Measurements from ENCODE around the gene INPP4B.

Gene INPP4B

GRCh38 chr4:142846108-142846728 lies at the start of gene INPP4B:
Gene INPP4B, minus strand, starts transcription at chr4:142846301.
- DNase-seq, result peak; percentile 39 to 49

DNA sequence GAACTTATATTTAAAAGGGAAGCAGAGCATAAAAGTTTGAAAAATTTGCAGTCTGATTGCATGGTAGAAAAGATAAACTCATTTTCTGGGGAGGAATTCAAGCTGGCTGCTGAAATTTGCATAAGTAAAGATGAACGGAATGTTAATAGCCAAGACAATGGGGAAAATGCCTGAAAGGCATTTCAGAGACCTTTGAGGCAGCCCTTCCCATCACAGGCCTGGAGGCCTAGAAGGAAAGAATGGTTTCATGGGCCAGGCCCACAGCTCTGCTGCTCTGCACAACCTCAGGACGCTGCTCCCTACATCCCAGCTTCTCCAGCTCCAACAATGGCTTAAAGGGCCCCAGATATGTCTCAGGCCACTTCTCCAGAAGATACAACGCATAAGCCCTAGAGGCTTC lies 46.9 kb upstream of the INPP4B start:
- no peak for DNase-seq

DNA sequence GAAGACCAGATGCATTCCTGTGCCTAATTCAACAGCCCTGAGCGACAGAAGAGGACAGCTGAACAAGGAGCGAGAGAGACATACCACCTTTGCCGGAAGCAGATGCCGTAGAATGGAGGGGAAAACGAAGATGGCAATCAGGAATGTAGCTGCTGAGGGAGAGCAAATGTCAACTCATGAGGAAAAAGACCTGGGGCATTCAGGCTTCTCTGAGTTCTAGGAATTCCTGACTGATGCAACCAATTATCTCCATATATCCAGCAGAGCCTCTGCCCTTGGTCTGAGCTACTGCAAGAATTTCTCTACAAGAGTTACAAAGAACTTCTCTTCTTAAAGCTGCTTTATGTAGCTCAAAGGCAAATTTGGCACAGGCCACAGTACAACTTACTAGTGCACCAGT lies 40.5 kb upstream of the INPP4B start:
- DNase-seq, result no peak

GRCh38 chr4:142883040-142883832 lies 37.1 kb upstream of the INPP4B start:
- no peak for DNase-seq

DNA sequence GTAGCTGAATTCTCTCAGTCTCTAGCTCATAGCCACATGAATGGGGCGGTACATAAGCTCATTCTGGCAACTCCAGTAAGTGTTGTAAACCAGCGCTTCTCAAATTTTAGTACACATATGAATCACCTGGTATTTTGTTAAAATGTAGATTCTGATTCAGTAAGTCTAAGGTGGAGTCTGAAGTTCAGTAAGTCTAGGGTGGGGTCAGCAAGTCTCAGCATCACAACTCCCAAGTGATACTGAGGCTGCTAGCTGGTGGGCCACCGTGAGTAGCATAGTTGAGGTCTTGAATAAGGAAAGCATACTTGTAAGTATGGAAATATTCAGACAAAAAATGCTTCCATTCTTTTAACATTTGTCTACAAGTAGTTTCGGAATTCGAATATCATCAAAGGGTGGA lies 36.1 kb upstream of the INPP4B start:
- DNase-seq, result no peak

GRCh38 chr4:142881331-142881730 lies 35.2 kb upstream of the INPP4B start:
- no peak for DNase-seq

- no peak for DNase-seq
Observed at GRCh38 chr4:142875117-142875516, 29.0 kb upstream of the INPP4B start.

DNA sequence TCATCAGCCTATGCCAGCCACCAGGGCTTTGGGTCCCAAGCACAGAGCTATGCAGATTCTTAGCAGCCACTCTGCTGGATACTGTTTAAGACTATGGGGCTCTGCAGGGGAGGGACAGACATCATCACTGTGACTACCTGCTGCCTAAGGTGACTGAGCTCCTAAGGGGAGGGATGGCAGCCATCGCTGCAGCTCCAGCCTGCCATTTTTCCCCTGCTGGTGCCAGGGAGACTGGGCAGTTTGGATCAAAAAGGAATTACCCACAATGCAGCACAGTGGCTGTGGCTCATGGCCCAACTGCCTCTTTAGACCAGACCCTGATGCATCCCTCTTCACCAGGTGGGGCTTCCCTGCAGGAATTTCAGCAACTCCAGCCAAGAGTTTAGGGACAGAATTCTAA lies 28.6 kb upstream of the INPP4B start:
- no peak for DNase-seq

DNA sequence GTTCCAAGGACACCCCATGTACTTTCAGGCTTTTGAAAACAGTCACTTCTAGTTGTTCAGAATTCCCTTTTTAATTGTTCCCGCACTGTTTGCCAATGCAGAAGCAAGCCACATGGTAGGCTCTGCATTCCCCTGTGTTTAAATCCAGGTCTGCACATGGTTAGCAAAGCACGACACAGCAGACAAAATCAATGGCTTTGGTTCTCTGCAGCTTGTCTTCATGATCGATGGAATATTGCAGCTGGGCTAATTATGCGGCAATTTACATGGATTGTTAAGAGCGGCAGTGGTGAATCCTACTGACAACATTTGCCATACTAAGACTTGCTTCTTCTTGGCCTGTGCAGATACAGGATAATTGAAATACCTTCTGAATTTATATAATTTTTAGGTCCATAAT lies 20.6 kb upstream of the INPP4B start:
- DNase-seq, result no peak

DNA sequence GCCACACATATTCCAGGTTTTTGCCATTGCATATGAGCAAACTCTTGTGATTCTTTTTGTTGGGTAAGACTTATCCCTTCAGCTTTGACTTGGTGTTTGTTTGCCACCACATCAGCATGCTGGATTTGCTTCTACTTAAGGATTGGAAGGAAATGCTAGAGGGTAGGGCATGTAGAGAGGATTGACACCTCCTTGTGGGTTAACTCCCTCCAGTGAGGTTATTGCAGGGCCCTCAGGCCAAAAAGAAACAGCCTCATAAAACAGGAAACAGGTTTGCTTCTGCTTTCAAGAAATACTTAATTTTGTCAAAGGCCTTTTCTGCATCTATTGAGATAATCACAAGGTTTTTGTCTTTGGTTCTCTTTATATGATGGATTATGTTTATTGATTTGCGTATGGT lies 15.2 kb upstream of the INPP4B start:
- DNase-seq, result no peak

DNA sequence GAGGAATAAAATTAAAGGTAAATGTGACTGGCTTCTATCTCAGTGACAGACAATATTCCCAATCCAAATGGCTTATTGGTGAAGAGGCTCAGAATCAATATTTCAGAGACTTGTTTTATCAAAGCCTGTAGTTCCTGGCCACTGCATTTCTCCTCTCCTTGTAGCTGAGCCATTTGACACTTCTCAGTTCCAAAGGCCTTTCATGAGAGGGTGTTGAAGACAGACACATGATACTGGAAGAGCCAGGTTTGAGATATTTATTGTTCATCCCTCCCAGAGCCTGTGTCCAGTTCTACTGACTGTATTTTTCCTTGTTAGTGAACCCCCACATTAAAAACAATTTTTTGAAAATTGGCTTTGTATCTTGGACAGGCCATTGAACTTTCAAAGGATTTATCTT lies 12.9 kb upstream of the INPP4B start:
- no peak for DNase-seq

- DNase-seq, result no peak
Observed at GRCh38 chr4:142858446-142858845, 12.3 kb upstream of the INPP4B start.

GRCh38 chr4:142856576-142856975 lies 10.5 kb upstream of the INPP4B start:
- DNase-seq, result no peak

DNA sequence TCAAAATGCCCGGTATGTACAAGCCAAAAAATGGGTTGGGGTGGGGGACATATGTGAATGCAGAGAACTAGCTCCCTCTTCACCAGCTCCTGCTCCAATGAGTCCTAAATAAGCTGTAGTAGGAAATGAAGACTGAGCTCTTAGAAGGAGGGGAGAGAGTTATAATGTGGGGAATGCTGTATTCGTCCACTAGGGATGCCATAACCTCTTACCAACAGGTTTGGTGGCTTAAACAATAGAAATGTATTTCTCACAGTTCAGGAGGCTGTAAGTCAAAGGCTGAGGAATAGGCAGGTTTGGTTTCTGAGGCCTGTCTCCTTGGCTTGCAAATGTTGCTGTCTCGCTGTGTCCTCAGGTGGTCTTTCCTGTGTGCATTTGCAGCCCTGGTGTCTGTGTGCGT lies 4.4 kb upstream of the INPP4B start:
- DNase-seq, result no peak

DNA sequence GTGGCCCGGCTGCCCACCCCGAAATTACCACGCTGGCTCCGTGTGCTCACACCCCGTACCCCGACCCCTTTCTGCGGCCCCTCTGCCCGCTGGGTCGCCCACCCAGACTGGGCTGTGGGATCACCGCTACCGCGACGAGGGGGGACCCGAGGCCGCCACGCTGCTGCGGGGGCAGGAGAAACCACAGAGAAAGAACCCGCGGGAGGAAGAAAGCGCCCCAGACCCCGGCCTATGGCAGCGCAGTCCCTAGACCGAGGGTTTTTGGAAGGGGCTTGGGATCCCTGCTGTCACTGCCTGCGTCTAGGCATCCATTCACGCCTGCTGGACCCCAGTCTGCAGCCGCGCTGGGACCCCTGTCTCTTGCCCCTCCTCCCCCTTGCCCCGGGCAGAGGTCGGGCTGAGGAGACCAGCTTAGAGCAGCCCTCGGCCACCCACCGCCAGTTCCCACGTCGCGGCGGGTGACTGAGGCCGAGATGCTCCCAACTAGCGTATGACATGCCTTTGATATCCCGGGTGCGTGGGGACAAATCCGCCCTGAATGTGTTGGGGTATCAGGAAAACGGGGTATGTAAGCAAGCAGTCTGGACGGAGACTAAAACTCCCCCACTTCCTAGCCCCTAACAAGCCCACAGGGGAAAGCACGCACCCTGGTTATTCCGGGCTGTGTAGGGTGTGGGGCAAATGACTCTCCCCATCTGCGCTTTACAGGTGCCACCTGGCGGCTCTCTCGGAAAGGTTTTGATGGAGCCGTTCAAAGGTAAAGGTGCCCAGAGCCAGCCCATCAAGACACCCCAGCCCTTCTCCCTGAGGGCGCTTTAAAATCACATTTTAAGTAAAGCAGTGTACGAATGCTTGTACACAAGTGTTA lies 862 bp upstream of the INPP4B start:
- peak; percentile 57 to 64 for DNase-seq

DNA sequence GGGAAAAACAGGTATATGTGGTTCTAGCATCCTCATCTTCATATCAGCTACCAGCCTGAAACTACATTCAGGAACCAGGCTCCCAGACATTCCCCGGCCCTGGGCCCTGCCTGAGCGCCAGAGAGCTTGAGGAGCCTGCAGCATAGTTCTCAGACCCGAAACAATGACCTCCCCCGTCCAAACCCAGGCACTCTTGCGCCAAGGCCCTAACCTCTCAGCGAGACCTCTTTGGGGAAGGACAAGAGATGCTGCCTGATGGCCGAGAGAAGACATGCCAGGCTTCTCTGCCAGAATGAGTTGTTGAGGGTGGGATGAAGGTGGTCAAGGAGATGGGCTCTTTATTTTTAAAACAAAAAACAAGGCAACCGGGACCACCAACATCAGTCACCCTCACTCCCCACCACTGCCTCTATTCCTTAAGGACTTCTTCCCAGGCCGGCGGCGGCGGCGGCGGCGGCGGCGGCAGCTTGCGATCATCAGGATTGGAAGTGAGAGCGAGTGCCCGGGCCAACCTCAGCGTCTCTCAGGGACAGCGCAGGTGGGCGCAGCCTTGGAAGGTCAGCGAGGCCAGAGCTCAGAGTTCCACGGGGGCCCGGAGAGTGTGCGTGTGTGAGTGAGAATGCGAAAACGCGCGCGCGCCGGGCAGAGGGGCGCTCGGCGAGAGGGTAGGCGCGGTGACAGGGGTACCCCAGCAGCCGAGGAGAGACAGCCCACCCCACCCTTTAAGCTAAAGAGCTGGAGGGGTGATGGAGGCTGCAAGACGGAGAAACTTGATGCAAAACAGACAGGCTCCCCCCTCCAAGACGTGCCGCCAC lies 601 bp downstream of the INPP4B start:
- DNase-seq, result peak in 1 of 2 donors; percentile 10

DNA sequence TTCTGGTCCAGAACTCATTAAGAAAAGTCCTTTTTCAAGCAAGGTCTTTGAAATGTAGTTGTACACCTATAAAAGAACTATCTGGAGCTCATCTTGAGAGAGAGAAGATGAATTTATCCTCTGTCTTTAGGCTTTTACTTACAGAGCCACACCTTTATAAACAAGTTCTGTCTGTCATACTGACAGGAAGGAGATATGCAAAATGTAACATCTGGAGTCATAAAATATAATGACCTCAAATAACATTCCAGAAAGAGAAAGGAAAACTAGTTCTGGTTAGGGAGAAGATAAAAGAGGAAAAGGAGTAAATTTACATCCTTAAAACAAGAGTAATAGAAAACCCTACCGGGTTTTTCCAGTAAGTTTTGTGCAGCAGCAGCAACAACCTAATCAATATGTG lies 1.3 kb downstream of the INPP4B start:
- DNase-seq, result no peak

- no peak for DNase-seq
Observed at GRCh38 chr4:142840516-142841123, 5.5 kb downstream of the INPP4B start.

DNA sequence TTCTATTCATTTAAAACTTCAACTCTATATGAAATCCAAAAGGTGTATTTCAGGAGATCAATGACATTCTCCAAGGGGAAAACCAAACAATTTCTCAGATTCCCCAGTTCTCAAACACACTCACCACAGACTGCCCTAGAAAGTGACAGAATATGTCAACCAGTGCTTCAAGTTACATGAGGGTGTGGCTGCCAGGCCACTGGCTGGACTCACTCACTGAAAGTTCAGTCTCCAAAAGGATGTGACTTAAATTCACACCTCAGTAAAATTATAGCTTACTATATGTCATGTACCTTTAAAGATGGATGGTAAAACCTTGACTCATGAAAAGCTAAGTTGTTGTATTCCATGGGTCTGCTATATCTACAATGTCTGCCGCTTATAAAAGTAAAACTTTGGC lies 7.3 kb downstream of the INPP4B start:
- DNase-seq, result no peak

- DNase-seq, result no peak
Observed at GRCh38 chr4:142832022-142832421, 14.1 kb downstream of the INPP4B start.

- DNase-seq, result no peak
Observed at GRCh38 chr4:142826503-142827241, 19.4 kb downstream of the INPP4B start.

GRCh38 chr4:142824368-142824767 lies 21.7 kb downstream of the INPP4B start:
- DNase-seq, result no peak

Data from stimulated activated CD4-positive, alpha-beta T cell treated with anti-CD3 and anti-CD28 coated beads, Interleukin-2, amount 100 ng/mL, for 48 hours (primary cell).